ENCODE data around the gene NEK6. TPM values are rescaled to one million over a fixed set of nuclear protein-coding genes. Genes with fewer than 3 reads are reported as not detected.

Gene NEK6
- total RNA-seq, 5 donors from 2014 or later (not counting 1 experiment from before 2014, with no cell fraction given) = 5.9 to 12.5 (median 10.4) TPM

- CTCF ChIA-PET = no interaction called here
- Mint-ChIP-seq H3K4me3 (no peak overlapping the region), H3K4me1 (peaks cover 7 to 38% (median 20%) of the 10 kb centered on the region in 3 donors), H3K27ac (no peak overlapping the region), H3K9me3 (no peaks in the 10 kb centered on the region), H3K36me3 (no peaks in the 10 kb centered on the region), H3K27me3 (peaks cover 2 to 4% of the 10 kb centered on the region in 2 donors)
- Histone ChIP-seq H3K4me3 (ENCODE audit: control insufficient read depth in 1 of 2, extremely low read depth in 1 of 2, low read length in 1 of 2) (no peak overlapping the region), H3K36me3 (ENCODE audit: control insufficient read depth in 2 of 2, extremely low read depth in 1 of 2, insufficient read depth in 1 of 2, low read length in 1 of 2) (no peaks in the 10 kb centered on the region), H3K9me3 (no peaks in the 10 kb centered on the region), H3K27me3 (replicated peaks in 1 of 2; ENCODE audit: control insufficient read depth in 2 of 2, extremely low read depth in 1 of 2, insufficient read depth in 2 of 2, low read length in 1 of 2) (peaks cover 0 to 3% of the 10 kb centered on the region in 2 experiments), H3K27ac (ENCODE audit: low read length) (no peak overlapping the region), H3K4me1 (ENCODE audit: control insufficient read depth in 1 of 2, extremely low read depth in 1 of 2, insufficient read depth in 2 of 2, low read length in 2 of 2) (peaks cover 3 to 33% of the 10 kb centered on the region in 2 experiments)
- POLR2A ChIA-PET = no interaction called here
- DNase-seq (peak in 2 of 35 experiments; percentile 25 to 27), ATAC-seq (replicated peaks in 1 of 4) (peak; percentile 28 to 50 (median 34))
- 28% methylated on average over 3 of the region's 11 CpGs for WGBS (ENCODE audit: insufficient coverage)
Observed at GRCh38 chr9:124291801-124292396, 34.1 kb downstream of the NEK6 start.

GRCh38 chr9:124292696-124293593 is 35.2 kb downstream of the NEK6 start:
- Histone ChIP-seq H3K36me3 (ENCODE audit: control insufficient read depth in 2 of 2, extremely low read depth in 1 of 2, insufficient read depth in 1 of 2, low read length in 1 of 2) (no peaks in the 10 kb centered on the region), H3K27ac (ENCODE audit: low read length) (no peak overlapping the region), H3K4me1 (ENCODE audit: control insufficient read depth in 1 of 2, extremely low read depth in 1 of 2, insufficient read depth in 2 of 2, low read length in 2 of 2) (peaks cover 3 to 36% of the 10 kb centered on the region in 2 experiments), H3K9me3 (no peaks in the 10 kb centered on the region), H3K4me3 (ENCODE audit: control insufficient read depth in 1 of 2, extremely low read depth in 1 of 2, low read length in 1 of 2) (no peak overlapping the region), H3K27me3 (replicated peaks in 1 of 2; ENCODE audit: control insufficient read depth in 2 of 2, extremely low read depth in 1 of 2, insufficient read depth in 2 of 2, low read length in 1 of 2) (peaks cover 0 to 3% of the 10 kb centered on the region in 2 experiments)
- POLR2A ChIA-PET = interaction anchor here in 1 of 2 donors (0.6 kb wide), 1 partner anchor 99 kb away, joined by 6 read pairs; no protein-coding TSS in a partner anchor
- ATAC-seq (replicated peaks in 1 of 4) = no peak
- 87% methylated on average over 9 of the region's 12 CpGs for WGBS (ENCODE audit: insufficient coverage)
- no peak for DNase-seq
- Mint-ChIP-seq H3K4me1 (peaks cover 6 to 34% (median 20%) of the 10 kb centered on the region in 3 donors), H3K4me3 (no peak overlapping the region), H3K9me3 (no peaks in the 10 kb centered on the region), H3K27me3 (peaks cover 2 to 4% of the 10 kb centered on the region in 2 donors), H3K36me3 (no peaks in the 10 kb centered on the region), H3K27ac (no peak overlapping the region)
- CTCF ChIA-PET = no interaction called here

- no peak for ATAC-seq (replicated peaks in 1 of 4)
- Histone ChIP-seq H3K27ac (ENCODE audit: low read length) (no peak overlapping the region), H3K27me3 (replicated peaks in 1 of 2; ENCODE audit: control insufficient read depth in 2 of 2, extremely low read depth in 1 of 2, insufficient read depth in 2 of 2, low read length in 1 of 2) (peaks cover 0 to 3% of the 10 kb centered on the region in 2 experiments), H3K4me3 (ENCODE audit: control insufficient read depth in 1 of 2, extremely low read depth in 1 of 2, low read length in 1 of 2) (no peak overlapping the region), H3K36me3 (ENCODE audit: control insufficient read depth in 2 of 2, extremely low read depth in 1 of 2, insufficient read depth in 1 of 2, low read length in 1 of 2) (no peaks in the 10 kb centered on the region), H3K9me3 (no peaks in the 10 kb centered on the region), H3K4me1 (ENCODE audit: control insufficient read depth in 1 of 2, extremely low read depth in 1 of 2, insufficient read depth in 2 of 2, low read length in 2 of 2) (peaks cover 3 to 36% of the 10 kb centered on the region in 2 experiments)
- Mint-ChIP-seq H3K36me3 (no peaks in the 10 kb centered on the region), H3K4me3 (no peak overlapping the region), H3K27ac (no peak overlapping the region), H3K9me3 (no peaks in the 10 kb centered on the region), H3K27me3 (peaks cover 2 to 4% of the 10 kb centered on the region in 2 donors), H3K4me1 (peaks cover 6 to 34% (median 20%) of the 10 kb centered on the region in 3 donors)
- 78% methylated on average over 12 of the region's 17 CpGs for WGBS (ENCODE audit: insufficient coverage)
- ChIA-PET CTCF (interaction anchor here in 1 of 2 donors (0.5 kb wide), 1 partner anchor 121 kb away, joined by 3 read pairs; no protein-coding TSS in a partner anchor), POLR2A (no interaction called here)
- peak in 1 of 35 experiments; percentile 20 for DNase-seq
Observed at GRCh38 chr9:124293718-124294506, 36.2 kb downstream of the NEK6 start.

GRCh38 chr9:124295159-124295794 is 37.5 kb downstream of the NEK6 start:
- peaks cover 0 to 2% of the 10 kb centered on the region in 2 donors for H3K27me3 Mint-ChIP-seq
- Histone ChIP-seq H3K4me1 (ENCODE audit: control insufficient read depth in 1 of 2, extremely low read depth in 1 of 2, insufficient read depth in 2 of 2, low read length in 2 of 2) (peaks cover 3 to 30% of the 10 kb centered on the region in 2 experiments), H3K9me3 (no peaks in the 10 kb centered on the region), H3K4me3 (ENCODE audit: control insufficient read depth in 1 of 2, extremely low read depth in 1 of 2, low read length in 1 of 2) (no peak overlapping the region), H3K27ac (ENCODE audit: low read length) (no peak overlapping the region), H3K36me3 (ENCODE audit: control insufficient read depth in 2 of 2, extremely low read depth in 1 of 2, insufficient read depth in 1 of 2, low read length in 1 of 2) (no peaks in the 10 kb centered on the region), H3K27me3 (replicated peaks in 1 of 2; ENCODE audit: control insufficient read depth in 2 of 2, extremely low read depth in 1 of 2, insufficient read depth in 2 of 2, low read length in 1 of 2) (peaks cover 0 to 3% of the 10 kb centered on the region in 2 experiments)
- ChIA-PET POLR2A (no interaction called here), CTCF (no interaction called here)
- no peak overlapping the region for H3K27ac Mint-ChIP-seq
- peaks cover 6 to 36% (median 20%) of the 10 kb centered on the region in 3 donors for H3K4me1 Mint-ChIP-seq
- H3K9me3 Mint-ChIP-seq = no peaks in the 10 kb centered on the region
- 72% methylated on average over 17 of the region's 18 CpGs for WGBS (ENCODE audit: insufficient coverage)
- no peak overlapping the region for H3K4me3 Mint-ChIP-seq
- H3K36me3 Mint-ChIP-seq = no peaks in the 10 kb centered on the region
- ATAC-seq (replicated peaks in 1 of 4) (no peak), DNase-seq (no peak)

GRCh38 chr9:124296094-124296493 is 38.3 kb downstream of the NEK6 start:
- H3K4me3 ChIP-seq (ENCODE audit: control insufficient read depth in 1 of 2, extremely low read depth in 1 of 2, low read length in 1 of 2) = no peak overlapping the region
- POLR2A ChIA-PET = no interaction called here
- peaks cover 3 to 23% of the 10 kb centered on the region in 2 experiments for H3K4me1 ChIP-seq (ENCODE audit: control insufficient read depth in 1 of 2, extremely low read depth in 1 of 2, insufficient read depth in 2 of 2, low read length in 2 of 2)
- Mint-ChIP-seq H3K4me3 (no peak overlapping the region), H3K27me3 (no peaks in the 10 kb centered on the region), H3K4me1 (peaks cover 6 to 33% (median 16%) of the 10 kb centered on the region in 3 donors), H3K36me3 (no peaks in the 10 kb centered on the region), H3K27ac (no peak overlapping the region), H3K9me3 (no peaks in the 10 kb centered on the region)
- no peak overlapping the region for H3K27ac ChIP-seq (ENCODE audit: low read length)
- DNase-seq (no peak), ATAC-seq (replicated peaks in 1 of 4) (no peak)
- no peaks in the 10 kb centered on the region for H3K36me3 ChIP-seq (ENCODE audit: control insufficient read depth in 2 of 2, extremely low read depth in 1 of 2, insufficient read depth in 1 of 2, low read length in 1 of 2)
- CTCF ChIA-PET = no interaction called here
- no peaks in the 10 kb centered on the region for H3K9me3 ChIP-seq
- 94% methylated on average over 8 of the region's 8 CpGs for WGBS (ENCODE audit: insufficient coverage)
- H3K27me3 ChIP-seq (replicated peaks in 1 of 2; ENCODE audit: control insufficient read depth in 2 of 2, extremely low read depth in 1 of 2, insufficient read depth in 2 of 2, low read length in 1 of 2) = no peaks in the 10 kb centered on the region
